ENCODE results near the gene GARIN3.

Gene GARIN3

GRCh38 chr5:157162919-157163510 lies 3.0 kb downstream of the GARIN3 start:
- H3K9me3 ChIP-seq = no peaks in the 10 kb centered on the region
- peaks cover 20% of the 10 kb centered on the region for H3K27me3 ChIP-seq
- no peaks in the 10 kb centered on the region for H3K36me3 ChIP-seq
- no peak overlapping the region for H3K4me3 ChIP-seq (ENCODE audit: low read depth in 1 of 2, low read length in 1 of 2)
- no peaks in the 10 kb centered on the region for H3K4me1 ChIP-seq (ENCODE audit: control insufficient read depth in 1 of 2, insufficient read depth in 1 of 2, low read depth in 1 of 2, low read length in 1 of 2)
- no peak for TF ChIP-seq CTCF (IDR thresholded peaks at IDR 0.05)
- H3K27ac ChIP-seq = no peak overlapping the region

- H3K4me1 ChIP-seq (ENCODE audit: control insufficient read depth in 1 of 2, insufficient read depth in 1 of 2, low read depth in 1 of 2, low read length in 1 of 2) = no peaks in the 10 kb centered on the region
- H3K36me3 ChIP-seq = no peaks in the 10 kb centered on the region
- no peak overlapping the region for H3K27ac ChIP-seq
- no peaks in the 10 kb centered on the region for H3K9me3 ChIP-seq
- no peak overlapping the region for H3K4me3 ChIP-seq (ENCODE audit: low read depth in 1 of 2, low read length in 1 of 2)
- H3K27me3 ChIP-seq = peaks cover 18% of the 10 kb centered on the region
- TF ChIP-seq CTCF (IDR thresholded peaks at IDR 0.05) = no peak
These were observed 4.1 kb downstream of the GARIN3 start for GRCh38 chr5:157161996-157162395.

GRCh38 chr5:157160001-157160400 lies 6.1 kb downstream of the GARIN3 start:
- TF ChIP-seq CTCF (IDR thresholded peaks at IDR 0.05) = no peak
- Histone ChIP-seq H3K27ac (no peak overlapping the region), H3K27me3 (peaks cover 13% of the 10 kb centered on the region), H3K4me1 (ENCODE audit: control insufficient read depth in 1 of 2, insufficient read depth in 1 of 2, low read depth in 1 of 2, low read length in 1 of 2) (no peaks in the 10 kb centered on the region), H3K4me3 (ENCODE audit: low read depth in 1 of 2, low read length in 1 of 2) (no peak overlapping the region), H3K9me3 (no peaks in the 10 kb centered on the region), H3K36me3 (no peaks in the 10 kb centered on the region)

DNA sequence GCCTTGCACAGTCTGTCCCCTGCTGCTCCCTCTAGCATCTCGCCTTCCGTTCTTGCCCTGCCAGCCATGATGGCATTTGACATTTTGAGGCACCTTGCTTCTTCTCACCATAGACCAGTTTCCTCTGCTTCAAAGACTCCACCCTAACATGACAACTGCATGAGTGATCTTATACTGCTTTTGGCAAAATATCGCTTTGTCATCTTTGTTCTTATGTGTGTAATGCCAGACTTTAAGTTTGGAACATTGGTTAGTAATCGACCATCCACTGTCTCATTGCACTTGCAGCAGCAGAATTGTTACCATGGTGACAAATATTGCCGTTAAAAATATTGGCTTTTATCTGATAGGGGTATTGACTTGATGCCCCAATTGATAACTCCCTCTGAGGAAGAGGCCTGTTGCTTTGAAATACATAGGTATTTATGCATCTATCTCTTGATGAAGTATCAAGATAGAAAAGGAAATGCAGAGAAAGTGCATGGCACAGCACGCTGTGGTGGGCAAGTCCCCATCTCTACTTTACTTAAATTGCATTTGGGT lies 6.8 kb downstream of the GARIN3 start:
- Histone ChIP-seq H3K27me3 (peaks cover 13% of the 10 kb centered on the region), H3K9me3 (no peaks in the 10 kb centered on the region), H3K4me3 (ENCODE audit: low read depth in 1 of 2, low read length in 1 of 2) (no peak overlapping the region), H3K4me1 (ENCODE audit: control insufficient read depth in 1 of 2, insufficient read depth in 1 of 2, low read depth in 1 of 2, low read length in 1 of 2) (no peaks in the 10 kb centered on the region), H3K27ac (no peak overlapping the region), H3K36me3 (no peaks in the 10 kb centered on the region)
- TF ChIP-seq CTCF (IDR thresholded peaks at IDR 0.05) = no peak

DNA sequence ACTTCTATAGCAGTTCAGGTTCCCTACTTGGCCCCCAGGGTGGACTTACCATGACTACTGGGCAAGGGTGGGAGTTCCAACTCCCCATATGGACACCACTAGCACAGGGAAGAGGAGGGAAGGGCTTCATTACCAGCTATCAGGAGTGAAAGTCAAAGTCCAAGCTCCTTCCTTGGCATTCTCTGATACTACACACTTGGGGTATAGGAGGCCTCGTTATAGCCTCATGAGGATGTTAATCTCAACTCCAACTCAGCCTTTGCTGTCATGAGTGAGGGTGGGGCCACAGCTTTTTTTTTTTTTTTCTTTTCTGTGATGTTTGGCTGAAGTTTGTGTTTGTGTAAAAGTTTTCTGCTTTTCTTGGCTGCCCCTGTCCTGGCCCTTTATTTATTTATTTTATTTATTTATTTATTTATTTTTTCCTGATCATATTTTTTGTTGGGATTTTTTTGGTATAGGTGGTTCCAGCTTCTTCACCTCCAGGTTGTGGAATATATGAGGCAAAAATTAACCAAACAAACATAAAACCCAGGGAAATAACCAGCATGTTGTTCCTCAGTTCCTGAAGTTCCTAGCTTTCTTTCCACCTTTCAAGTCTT lies 8.7 kb downstream of the GARIN3 start:
- Histone ChIP-seq H3K27me3 (peaks cover 13% of the 10 kb centered on the region), H3K4me3 (ENCODE audit: low read depth in 1 of 2, low read length in 1 of 2) (no peak overlapping the region), H3K9me3 (no peaks in the 10 kb centered on the region), H3K27ac (no peak overlapping the region), H3K36me3 (no peaks in the 10 kb centered on the region), H3K4me1 (ENCODE audit: control insufficient read depth in 1 of 2, insufficient read depth in 1 of 2, low read depth in 1 of 2, low read length in 1 of 2) (no peaks in the 10 kb centered on the region)
- no peak for TF ChIP-seq CTCF (IDR thresholded peaks at IDR 0.05)
